CD14-positive monocyte (primary cell): Measurements from ENCODE around the gene HK2. TPM values are rescaled to one million over a fixed set of nuclear protein-coding genes. Genes with fewer than 3 reads are reported as not detected.

Experiments
- DNase-seq, 3 donors: peaks; one replicate each; pipeline ENCODE4 v3.0.0-alpha.2; 2011 to 2022
- H2AFZ ChIP-seq: 2 replicates; pipeline ENCODE4 v1.6.0; 2012; ENCODE audit warnings: mild to moderate bottlenecking, low read depth, low read length, inconsistent platforms; ENCODE audit not compliant: insufficient read depth, poor library complexity, severe bottlenecking
- H3K27ac ChIP-seq, 2 donors: 1 replicate in 1 of 2; 2 replicates in 1 of 2; pipeline ENCODE4 v1.5.1; 2012 to 2013; ENCODE audit warnings: low read length in 2 of 2, control low read depth in 1 of 2, inconsistent platforms in 1 of 2, low read depth in 1 of 2, mild to moderate bottlenecking in 1 of 2
- H3K27me3 ChIP-seq, 2 donors: one replicate each; pipeline versions ENCODE4 v1.6.0 to v1.6.1; 2011 to 2013; ENCODE audit warnings: low read length in 2 of 2; ENCODE audit not compliant: control insufficient read depth in 2 of 2, insufficient read depth in 2 of 2
- H3K36me3 ChIP-seq, 2 donors: replicated peaks in 1 of 2; 1 replicate in 1 of 2; 2 replicates in 1 of 2; pipeline versions ENCODE4 v1.5.1 to v1.6.1; 2012 to 2013; ENCODE audit warnings: low read length in 2 of 2, control low read depth in 1 of 2, inconsistent platforms in 1 of 2, mild to moderate bottlenecking in 1 of 2; ENCODE audit not compliant: insufficient read depth in 2 of 2, control insufficient read depth in 1 of 2
- H3K4me1 ChIP-seq, 2 donors: 1 replicate in 1 of 2; 2 replicates in 1 of 2; pipeline versions ENCODE4 v1.5.1 to v1.6.1; 2012 to 2013; ENCODE audit warnings: low read length in 2 of 2, control low read depth in 1 of 2, inconsistent platforms in 1 of 2, mild to moderate bottlenecking in 1 of 2, moderate library complexity in 1 of 2; ENCODE audit not compliant: insufficient read depth in 2 of 2, control insufficient read depth in 1 of 2
- H3K4me2 ChIP-seq: replicated peaks from 2 replicates; pipeline ENCODE3; 2012; ENCODE audit warnings: low read length, moderate library complexity, mild to moderate bottlenecking; ENCODE audit not compliant: poor library complexity, severe bottlenecking; ENCODE audit errors: extremely low read depth
- H3K4me3 ChIP-seq, 3 experiments: fragments of 200-600 bp in 1 of 3; sonication (generic) in 1 of 3; replicated peaks in 1 of 3; 1 replicate in 2 of 3; 2 replicates in 1 of 3; pipeline ENCODE4 v1.5.1; 2011 to 2013; ENCODE audit warnings: low read length in 3 of 3, mild to moderate bottlenecking in 3 of 3, control low read depth in 2 of 3, low read depth in 2 of 3, inconsistent platforms in 1 of 3, moderate library complexity in 1 of 3
- H3K79me2 ChIP-seq: 2 replicates; pipeline ENCODE4 v1.6.0; 2012; ENCODE audit warnings: mild to moderate bottlenecking, control low read depth, inconsistent platforms, low read length, moderate library complexity; ENCODE audit not compliant: insufficient read depth
- H3K9ac ChIP-seq: 2 replicates; pipeline ENCODE4 v1.6.0; 2017; ENCODE audit warnings: low read length, mild to moderate bottlenecking; ENCODE audit not compliant: insufficient read depth, poor library complexity, severe bottlenecking
- H3K9me3 ChIP-seq, 2 donors: replicated peaks in 1 of 2; 1 replicate in 1 of 2; 2 replicates in 1 of 2; pipeline versions ENCODE4 v1.5.1 to v1.6.1; 2012 to 2013; ENCODE audit warnings: low read length in 2 of 2, control low read depth in 1 of 2; ENCODE audit not compliant: control insufficient read depth in 1 of 2, insufficient read depth in 1 of 2
- H4K20me1 ChIP-seq: 2 replicates; pipeline ENCODE4 v1.6.0; 2012; ENCODE audit warnings: mild to moderate bottlenecking, low read length, control low read depth, moderate library complexity; ENCODE audit not compliant: insufficient read depth
- H3K27ac Mint-ChIP-seq, 7 donors: one replicate each; pipeline ENCODE4 v1.8.0; 2020; ENCODE audit warnings: mild to moderate bottlenecking in 7 of 7, mixed read lengths in 7 of 7, moderate library complexity in 6 of 7, inconsistent platforms in 2 of 7
- H3K27me3 Mint-ChIP-seq, 3 donors: one replicate each; pipeline ENCODE4 v1.8.0; 2021 to 2022; ENCODE audit warnings: low read depth in 3 of 3, mild to moderate bottlenecking in 3 of 3, mixed read lengths in 3 of 3, moderate library complexity in 3 of 3, inconsistent platforms in 1 of 3
- H3K36me3 Mint-ChIP-seq, 2 donors: one replicate each; pipeline ENCODE4 v1.8.0; 2020; ENCODE audit warnings: mixed read lengths in 2 of 2, inconsistent platforms in 1 of 2, mild to moderate bottlenecking in 1 of 2
- H3K4me1 Mint-ChIP-seq: one replicate; pipeline ENCODE4 v1.8.0; 2020; ENCODE audit warnings: mild to moderate bottlenecking, mixed read lengths
- H3K4me3 Mint-ChIP-seq, 2 donors: one replicate each; pipeline ENCODE4 v1.8.0; 2020; ENCODE audit warnings: mild to moderate bottlenecking in 2 of 2, mixed read lengths in 2 of 2, moderate library complexity in 1 of 2
- H3K9me3 Mint-ChIP-seq, 7 donors: one replicate each; pipeline ENCODE4 v1.8.0; 2020 to 2022; ENCODE audit warnings: mixed read lengths in 7 of 7, mild to moderate bottlenecking in 6 of 7, moderate library complexity in 6 of 7, inconsistent platforms in 2 of 7
- CTCF ChIP-seq: fragments of 200-600 bp; IDR thresholded peaks from one replicate; pipeline ENCODE4 v1.8.0; 2022; ENCODE audit warnings: antibody characterized with exemption, mild to moderate bottlenecking
- WGBS: methylation state at CpG from one replicate; pipeline ENCODE4 v1.1.5; 2013; ENCODE audit warnings: missing lambda C conversion rate; ENCODE audit not compliant: insufficient coverage; 5-methylcytosine and 5-hydroxymethylcytosine counted together
- intact Hi-C, 2 donors: fragments of 100-400 bp; cut with micrococcal nuclease; formaldehyde crosslinking; loops; one replicate each; pipeline versions ENCODE4 v1.15.0 to v1.15.1; 2023
- polyA plus RNA-seq, 3 donors: library from polyadenylated mRNA; depleted of rRNA in 1 of 3; unstranded in 2 of 3; stranded (reverse) in 1 of 3; fragments of 300-500 nt in 2 of 3; fragments of >200 nt in 1 of 3; fragmentation: Illumina TruSeq in 2 of 3; gene quantifications; 1 replicate in 2 of 3; 2 replicates in 1 of 3; pipeline ENCODE4 v1.2.3, GENCODE V29; 2012 to 2021

The HK2 gene
- polyA plus RNA-seq, 3 donors: 20.3 to 46.7 (median 29.8) TPM

- H3K79me2 ChIP-seq: no peaks in the 10 kb centered on the region
- H3K4me1 ChIP-seq: peaks cover 65 to 87% of the 10 kb centered on the region in 2 donors
- Mint-ChIP-seq H3K36me3 (no peaks in the 10 kb centered on the region), H3K9me3 (no peaks in the 10 kb centered on the region), H3K4me1 (peaks cover 52% of the 10 kb centered on the region), H3K27me3 (no peaks in the 10 kb centered on the region), H3K27ac (peak overlapping the region in 4 of 7 donors; percentile 5 to 48 (median 31)), H3K4me3 (no peak overlapping the region)
- H3K27ac ChIP-seq: peak overlapping the region in 1 of 2 donors; percentile 26
- H4K20me1 ChIP-seq: no peaks in the 10 kb centered on the region
- DNase-seq: no peak
- H3K9ac ChIP-seq: no peak overlapping the region
- no peak overlapping the region for H2AFZ ChIP-seq
- peak overlapping the region in 1 of 3 experiments; percentile 14 for H3K4me3 ChIP-seq
- WGBS: 100% methylated on average over 1 of the region's 3 CpGs
- no peaks in the 10 kb centered on the region for H3K27me3 ChIP-seq
- TF ChIP-seq CTCF: no peak
- H3K4me2 ChIP-seq: no peak overlapping the region
- intact Hi-C loops: no loop called here
- no peaks in the 10 kb centered on the region for H3K36me3 ChIP-seq
- H3K9me3 ChIP-seq: no peaks in the 10 kb centered on the region
These were observed 12.5 kb upstream of the HK2 start for GRCh38 chr2:74821177-74822126.

GRCh38 chr2:74822771-74823566, 11.0 kb upstream of the HK2 start:
- H2AFZ ChIP-seq: no peak overlapping the region
- no peaks in the 10 kb centered on the region for H3K9me3 Mint-ChIP-seq
- H3K27me3 Mint-ChIP-seq: peaks cover 0 to 1% (median 0%) of the 10 kb centered on the region in 3 donors
- TF ChIP-seq CTCF: no peak
- no peak overlapping the region for H3K4me3 ChIP-seq
- no peaks in the 10 kb centered on the region for H3K27me3 ChIP-seq
- intact Hi-C loops: no loop called here
- no peak overlapping the region for H3K9ac ChIP-seq
- WGBS: 58% methylated on average over 2 of the region's 3 CpGs
- no peaks in the 10 kb centered on the region for H3K79me2 ChIP-seq
- H3K36me3 ChIP-seq: no peaks in the 10 kb centered on the region
- H3K27ac Mint-ChIP-seq: peak overlapping the region in 6 of 7 donors; percentile 10 to 91 (median 76)
- no peaks in the 10 kb centered on the region for H3K36me3 Mint-ChIP-seq
- peaks cover 44% of the 10 kb centered on the region for H3K4me1 Mint-ChIP-seq
- H4K20me1 ChIP-seq: no peaks in the 10 kb centered on the region
- H3K4me2 ChIP-seq: no peak overlapping the region
- DNase-seq: no peak
- H3K4me1 ChIP-seq: peaks cover 57 to 80% of the 10 kb centered on the region in 2 donors
- H3K27ac ChIP-seq: no peak overlapping the region
- H3K4me3 Mint-ChIP-seq: no peak overlapping the region
- H3K9me3 ChIP-seq: no peaks in the 10 kb centered on the region
